ENCODE results near the gene CARD19. TPM values are rescaled to one million over a fixed set of nuclear protein-coding genes. Genes with fewer than 3 reads are reported as not detected.

Gene CARD19
- total RNA-seq, 4 donors from 2014 or later, result 12.2 to 68.3 (median 50.3) TPM

DNA sequence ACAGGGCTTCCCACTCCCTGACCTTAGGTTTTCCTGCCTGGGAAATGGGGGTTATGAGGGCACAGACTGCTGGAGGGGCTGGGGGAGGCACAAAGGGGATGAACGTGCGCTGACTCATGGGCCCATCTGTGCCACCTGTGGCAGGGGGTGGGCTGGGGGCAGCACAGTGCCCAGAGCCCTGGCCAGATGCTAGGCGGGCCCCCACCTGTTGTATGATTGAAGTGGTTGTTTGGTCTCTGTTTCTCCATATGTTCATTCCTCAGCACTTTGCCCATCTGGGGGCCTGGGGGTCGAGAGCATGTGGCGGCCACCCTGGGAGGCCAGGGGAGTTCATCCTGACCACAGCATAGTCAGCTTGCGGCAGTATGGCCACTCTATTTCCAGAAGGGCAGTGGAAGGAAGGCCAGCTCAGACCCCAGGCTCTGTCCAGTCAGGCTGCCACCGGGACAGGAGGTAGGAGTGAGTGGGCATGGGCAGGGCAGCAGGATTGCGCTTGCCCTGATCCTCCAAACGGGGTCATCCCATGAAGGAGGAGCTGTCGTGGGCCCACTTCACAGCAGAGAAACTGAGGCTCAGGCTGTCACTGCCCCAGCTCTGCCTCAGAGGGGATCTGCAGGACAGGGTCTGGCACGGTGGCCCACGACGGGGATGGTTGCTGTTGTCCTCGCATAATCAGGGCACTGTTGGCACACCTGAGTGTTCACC lies 38.9 kb downstream of the CARD19 start:
- TF ChIP-seq, protein P1, sequence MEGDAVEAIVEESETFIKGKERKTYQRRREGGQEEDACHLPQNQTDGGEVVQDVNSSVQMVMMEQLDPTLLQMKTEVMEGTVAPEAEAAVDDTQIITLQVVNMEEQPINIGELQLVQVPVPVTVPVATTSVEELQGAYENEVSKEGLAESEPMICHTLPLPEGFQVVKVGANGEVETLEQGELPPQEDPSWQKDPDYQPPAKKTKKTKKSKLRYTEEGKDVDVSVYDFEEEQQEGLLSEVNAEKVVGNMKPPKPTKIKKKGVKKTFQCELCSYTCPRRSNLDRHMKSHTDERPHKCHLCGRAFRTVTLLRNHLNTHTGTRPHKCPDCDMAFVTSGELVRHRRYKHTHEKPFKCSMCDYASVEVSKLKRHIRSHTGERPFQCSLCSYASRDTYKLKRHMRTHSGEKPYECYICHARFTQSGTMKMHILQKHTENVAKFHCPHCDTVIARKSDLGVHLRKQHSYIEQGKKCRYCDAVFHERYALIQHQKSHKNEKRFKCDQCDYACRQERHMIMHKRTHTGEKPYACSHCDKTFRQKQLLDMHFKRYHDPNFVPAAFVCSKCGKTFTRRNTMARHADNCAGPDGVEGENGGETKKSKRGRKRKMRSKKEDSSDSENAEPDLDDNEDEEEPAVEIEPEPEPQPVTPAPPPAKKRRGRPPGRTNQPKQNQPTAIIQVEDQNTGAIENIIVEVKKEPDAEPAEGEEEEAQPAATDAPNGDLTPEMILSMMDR (IDR thresholded peaks at IDR 0.05; ENCODE audit: low read depth), result no peak

DNA sequence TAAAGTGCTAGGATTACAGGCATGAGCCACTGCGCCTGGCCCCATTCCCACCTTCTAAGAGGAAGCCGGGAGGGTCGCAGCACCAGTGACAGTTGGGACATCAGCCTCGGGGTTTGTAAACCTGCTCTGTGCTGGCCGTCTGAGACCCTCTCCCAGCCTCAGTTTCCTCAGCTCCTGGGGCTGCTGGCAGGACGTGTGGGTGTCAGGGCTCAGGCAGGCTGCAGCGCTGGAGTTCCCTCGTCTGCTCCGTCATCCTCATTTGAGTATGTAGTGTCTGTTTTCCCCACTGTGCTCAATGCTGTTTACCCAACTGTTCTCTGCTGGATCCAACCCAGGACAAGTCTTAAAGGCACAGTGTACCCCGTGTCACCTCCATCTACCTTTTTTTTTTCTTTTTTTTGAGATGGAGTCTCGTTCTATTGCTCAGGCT lies 40.0 kb downstream of the CARD19 start:
- TF ChIP-seq, protein P1 (IDR thresholded peaks at IDR 0.05; ENCODE audit: low read depth), result no peak

DNA sequence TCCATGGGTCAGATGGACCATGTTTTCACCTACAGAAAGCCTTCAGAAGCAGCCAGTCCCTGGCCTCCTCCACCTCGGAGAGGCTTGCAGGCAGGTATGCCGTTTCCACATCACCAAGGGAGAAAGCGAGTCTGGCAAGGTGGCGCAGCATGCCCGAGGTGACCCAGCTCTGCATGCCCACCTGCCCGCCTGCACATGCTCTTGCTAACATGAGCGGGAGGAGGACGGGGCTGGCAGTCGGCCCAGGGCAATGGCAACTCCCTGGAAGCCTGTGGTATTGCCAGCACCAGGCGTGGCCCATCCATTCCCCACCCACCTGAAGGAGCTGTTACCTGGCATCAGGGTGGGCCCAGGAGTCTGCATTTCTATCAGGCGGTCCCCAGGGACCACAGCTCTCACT lies 41.3 kb downstream of the CARD19 start:
- TF ChIP-seq, protein P1 (IDR thresholded peaks at IDR 0.05; ENCODE audit: low read depth), result no peak

DNA sequence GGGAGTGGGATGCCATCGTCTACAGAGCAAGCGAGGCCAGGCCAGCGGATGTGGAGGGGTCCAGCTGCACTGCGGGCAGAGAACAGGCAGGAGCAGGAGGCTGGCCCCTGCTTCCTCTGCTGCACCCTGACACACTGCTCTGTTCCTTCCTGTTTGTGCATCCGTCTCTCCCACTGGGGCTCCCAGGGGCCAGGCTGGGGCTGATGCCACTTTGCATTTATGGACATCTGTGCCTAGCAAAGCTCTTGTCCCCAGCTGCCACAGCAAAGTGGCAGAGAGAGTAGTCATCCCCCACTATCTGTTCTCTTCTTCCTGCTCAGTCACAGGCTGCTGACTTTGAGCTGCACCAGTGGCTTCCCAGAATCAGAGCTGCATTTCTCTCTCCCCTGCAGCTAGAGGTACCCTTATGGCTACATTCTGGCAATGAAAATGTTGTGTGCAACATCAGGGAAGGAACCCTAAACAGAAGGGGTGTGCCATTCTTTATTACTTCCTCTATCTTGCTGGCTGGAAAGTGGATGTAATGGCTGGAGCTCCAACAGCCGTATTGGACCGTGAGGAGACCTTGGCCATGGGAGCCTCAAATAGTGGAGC lies 42.3 kb downstream of the CARD19 start:
- TF ChIP-seq, protein P1 (IDR thresholded peaks at IDR 0.05; ENCODE audit: low read depth), result no peak

DNA sequence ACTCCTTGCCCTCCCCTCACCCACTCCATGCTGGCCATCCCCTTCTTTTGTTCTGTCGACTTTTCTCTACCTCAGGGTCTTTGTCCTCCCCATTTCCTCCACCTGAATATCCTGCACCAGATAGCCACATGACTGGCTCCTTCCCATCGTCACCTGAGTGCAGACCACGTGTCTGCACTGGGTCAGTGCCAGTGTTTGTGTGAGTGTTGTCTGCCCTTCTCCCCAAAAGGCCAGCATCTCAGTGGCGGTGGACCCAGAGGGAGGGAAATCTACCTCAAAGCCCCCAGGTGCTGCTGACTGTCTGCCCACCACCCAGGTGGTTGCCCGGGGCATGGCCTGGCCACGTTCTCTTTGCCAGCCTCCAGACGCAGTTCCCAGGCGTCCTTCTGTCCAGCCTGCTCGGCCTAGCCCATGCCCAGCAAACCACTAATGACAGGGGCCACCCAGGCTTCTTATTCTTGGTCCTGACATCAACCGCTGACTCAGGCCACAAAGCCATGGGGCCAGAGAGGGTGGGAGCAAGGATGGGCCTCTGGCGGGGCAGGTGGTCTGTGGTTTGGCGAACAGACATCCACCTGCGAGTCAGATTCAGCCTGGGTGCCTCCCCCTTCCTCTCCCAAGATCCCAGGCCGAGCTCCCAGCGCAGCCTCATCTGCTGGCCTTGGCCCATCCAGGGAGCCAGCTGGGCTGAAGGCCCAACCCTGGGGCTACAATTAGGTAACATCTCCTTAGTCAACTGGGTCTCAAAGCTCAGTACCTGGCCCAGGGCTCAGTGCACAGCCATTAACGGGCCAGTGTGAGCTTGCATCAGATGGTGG lies 43.6 kb downstream of the CARD19 start:
- TF ChIP-seq, protein P1 (IDR thresholded peaks at IDR 0.05; ENCODE audit: low read depth), result no peak

DNA sequence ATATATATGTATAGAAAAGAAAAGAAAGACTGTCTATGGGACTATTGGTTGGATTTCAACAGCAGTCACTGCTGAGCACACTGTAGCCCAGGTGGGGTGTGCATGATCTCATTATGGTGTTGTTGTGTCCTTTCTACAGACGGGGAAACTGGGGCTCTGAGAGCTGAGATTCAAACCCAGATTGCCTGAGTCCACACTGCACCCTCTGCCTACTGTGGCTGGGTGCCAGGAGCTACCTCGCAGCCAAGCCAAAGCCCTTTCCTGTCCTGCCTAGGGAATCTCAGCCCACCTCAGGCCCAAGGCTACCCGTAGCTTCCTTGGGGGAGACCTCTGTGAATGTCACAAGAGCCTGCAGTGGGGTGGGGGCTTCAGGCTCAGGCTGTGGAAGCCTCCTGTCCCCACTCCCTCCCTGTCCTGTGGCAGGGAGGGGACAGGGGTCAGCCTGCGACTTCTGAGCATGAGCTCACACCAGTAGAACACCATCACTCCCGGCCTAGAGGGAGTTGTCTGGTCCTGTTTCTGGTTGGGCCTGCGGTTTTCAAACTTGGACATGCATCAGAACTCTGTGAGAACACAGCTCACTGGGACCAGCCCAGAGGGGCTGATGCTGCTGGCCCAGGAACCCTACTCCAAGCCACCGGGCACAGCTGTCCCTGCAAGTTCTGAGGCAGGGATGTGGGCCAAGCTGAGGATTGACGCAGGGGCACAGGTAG lies 45.9 kb downstream of the CARD19 start:
- TF ChIP-seq, protein P1 (IDR thresholded peaks at IDR 0.05; ENCODE audit: low read depth), result no peak
